ENCODE results near the gene RDM1. TPM values are rescaled to one million over a fixed set of nuclear protein-coding genes. Genes with fewer than 3 reads are reported as not detected.

The RDM1 gene
- total and polyA plus RNA-seq, 2 of the 4 experiments (the other 2 are of a cell fraction) = 0.18 TPM; not detected in 1

DNA sequence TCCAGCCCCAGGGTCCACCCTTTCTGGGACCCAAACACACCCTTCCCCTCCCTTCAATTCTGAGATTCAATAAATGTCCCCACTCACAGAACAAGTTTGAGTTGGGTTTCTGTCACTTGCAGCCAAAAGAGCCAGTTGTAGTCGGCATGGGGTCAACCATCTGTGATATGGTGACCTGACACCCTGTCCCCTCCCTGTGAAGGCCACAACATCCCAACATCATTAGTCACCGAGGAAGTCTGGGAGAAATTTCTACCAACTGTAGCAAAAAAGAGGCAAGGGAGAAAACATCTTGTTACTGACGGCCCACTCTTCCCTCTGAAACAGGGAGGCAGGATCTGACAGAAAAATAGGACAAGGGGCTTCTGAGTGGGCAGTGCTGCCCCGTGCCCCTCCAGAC, 13.6 kb upstream of the RDM1 start:
- no peak for DNase-seq
- in situ Hi-C loops (cut with MboI; ENCODE audit: low sequenced_read_pairs) = no loop called here
- Histone ChIP-seq H3K14ac (replicated peaks; ENCODE audit: low read depth, low read length) (no peak overlapping the region), H4K91ac (ENCODE audit: insufficient read depth, low read depth, low read length) (no peak overlapping the region), H3K4ac (ENCODE audit: low read depth, low read length) (no peak overlapping the region), H3K56ac (ENCODE audit: extremely low read depth, insufficient read depth, low read length) (no peak overlapping the region), H2AFZ (replicated peaks; ENCODE audit: low read length, poor library complexity) (no peak overlapping the region), H2AK9ac (replicated peaks; ENCODE audit: low read depth, low read length, poor library complexity) (no peak overlapping the region), H4K8ac (ENCODE audit: low read depth in 2 of 2, low read length in 2 of 2) (no peak overlapping the region), H4K20me1 (ENCODE audit: insufficient read depth, low read length) (no peaks in the 10 kb centered on the region), H3K27me3 (ENCODE audit: control insufficient read depth, insufficient read depth, low read length) (no peaks in the 10 kb centered on the region; the same call in none of the 2 replicates), H3K18ac (ENCODE audit: low read depth, low read length) (no peak overlapping the region), H3K27ac (ENCODE audit: insufficient read depth, low read length) (no peak overlapping the region), H2BK20ac (ENCODE audit: low read depth, low read length) (no peak overlapping the region), H2AK5ac (ENCODE audit: low read depth, low read length) (no peak overlapping the region), H2BK15ac (ENCODE audit: low read depth, low read length) (no peak overlapping the region), H3K36me3 (ENCODE audit: control insufficient read depth, insufficient read depth, low read length) (no peaks in the 10 kb centered on the region), H3K4me2 (ENCODE audit: low read depth, low read length) (no peak overlapping the region), H2BK120ac (ENCODE audit: low read depth, low read length) (no peak overlapping the region), H3K79me1 (ENCODE audit: low read depth in 1 of 2, low read length in 2 of 2) (no peaks in the 10 kb centered on the region), H3K9ac (ENCODE audit: low read depth, low read length) (no peak overlapping the region), H3K4me1 (ENCODE audit: control insufficient read depth, insufficient read depth, low read length) (no peaks in the 10 kb centered on the region), H2BK5ac (ENCODE audit: low read depth, low read length, poor library complexity, severe bottlenecking) (no peak overlapping the region), H3K23ac (ENCODE audit: low read depth, low read length) (no peak overlapping the region), H3K4me3 (ENCODE audit: insufficient read depth, low read depth, low read length) (no peak overlapping the region), H3K9me1 (ENCODE audit: insufficient read depth, low read length) (no peaks in the 10 kb centered on the region), H4K5ac (ENCODE audit: low read depth, low read length) (no peak overlapping the region), H3K9me3 (ENCODE audit: control insufficient read depth, insufficient read depth, low read length) (no peaks in the 10 kb centered on the region)
- no CpG with 5 or more reads among the region's 4 CpGs for WGBS, 2 experiments (ENCODE audit: extremely low coverage in 2 of 2, insufficient read length in 1 of 2)
- TF ChIP-seq CEBPB (IDR thresholded peaks at IDR 0.05; ENCODE audit: low read depth, low read length) (no peak), FOS (IDR thresholded peaks at IDR 0.05; ENCODE audit: low read depth, low read length) (no peak), RAD21 (IDR thresholded peaks at IDR 0.05; ENCODE audit: low read length) (no peak), RCOR1 (IDR thresholded peaks at IDR 0.05; ENCODE audit: insufficient replicate concordance, low read length) (no peak), CHD1 (IDR thresholded peaks at IDR 0.05; ENCODE audit: low read depth, low read length) (no peak)
- TF ChIP-seq, protein P1, sequence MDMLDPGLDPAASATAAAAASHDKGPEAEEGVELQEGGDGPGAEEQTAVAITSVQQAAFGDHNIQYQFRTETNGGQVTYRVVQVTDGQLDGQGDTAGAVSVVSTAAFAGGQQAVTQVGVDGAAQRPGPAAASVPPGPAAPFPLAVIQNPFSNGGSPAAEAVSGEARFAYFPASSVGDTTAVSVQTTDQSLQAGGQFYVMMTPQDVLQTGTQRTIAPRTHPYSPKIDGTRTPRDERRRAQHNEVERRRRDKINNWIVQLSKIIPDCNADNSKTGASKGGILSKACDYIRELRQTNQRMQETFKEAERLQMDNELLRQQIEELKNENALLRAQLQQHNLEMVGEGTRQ (IDR thresholded peaks at IDR 0.05; ENCODE audit: low read depth, low read length) = no peak
- TF ChIP-seq, protein P2, sequence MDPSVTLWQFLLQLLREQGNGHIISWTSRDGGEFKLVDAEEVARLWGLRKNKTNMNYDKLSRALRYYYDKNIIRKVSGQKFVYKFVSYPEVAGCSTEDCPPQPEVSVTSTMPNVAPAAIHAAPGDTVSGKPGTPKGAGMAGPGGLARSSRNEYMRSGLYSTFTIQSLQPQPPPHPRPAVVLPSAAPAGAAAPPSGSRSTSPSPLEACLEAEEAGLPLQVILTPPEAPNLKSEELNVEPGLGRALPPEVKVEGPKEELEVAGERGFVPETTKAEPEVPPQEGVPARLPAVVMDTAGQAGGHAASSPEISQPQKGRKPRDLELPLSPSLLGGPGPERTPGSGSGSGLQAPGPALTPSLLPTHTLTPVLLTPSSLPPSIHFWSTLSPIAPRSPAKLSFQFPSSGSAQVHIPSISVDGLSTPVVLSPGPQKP (IDR thresholded peaks at IDR 0.05; ENCODE audit: borderline replicate concordance, low read depth, low read length) = no peak
- intact Hi-C loops (cut with micrococcal nuclease) = no loop called here
- no peak for ATAC-seq (ENCODE audit: low read depth)
- BruUV-seq (replicated peaks) = no TSS peak
- ChIA-PET POLR2A (ENCODE audit: unreplicated experiment) (interaction anchor here (0.6 kb wide), 1 partner anchor 163 kb away, joined by 6 read pairs; no protein-coding TSS in a partner anchor), CTCF (no interaction called here)
- dilution Hi-C loops (cut with HindIII; ENCODE audit: low sequenced_read_pairs, unreplicated experiment) = no loop called here
